GM18499 (cell line): ENCODE data around the gene TLCD3A.
"Not testable (repeated sequence)": the region's sequence is repeated elsewhere in the genome, so short reads cannot be mapped to it uniquely, and the experiment has no call there.

Experiments
- ATAC-seq: cut with Tn5 transposase; IDR thresholded peaks from one replicate; pipeline ENCODE4 v1.9.1; 2021; ENCODE audit warnings: moderate number of reproducible peaks; ENCODE audit not compliant: insufficient read depth, unreplicated experiment

The TLCD3A gene

GRCh38 chr17:746783-747629 lies 14.6 kb downstream of the TLCD3A start:
- no peak for ATAC-seq

DNA sequence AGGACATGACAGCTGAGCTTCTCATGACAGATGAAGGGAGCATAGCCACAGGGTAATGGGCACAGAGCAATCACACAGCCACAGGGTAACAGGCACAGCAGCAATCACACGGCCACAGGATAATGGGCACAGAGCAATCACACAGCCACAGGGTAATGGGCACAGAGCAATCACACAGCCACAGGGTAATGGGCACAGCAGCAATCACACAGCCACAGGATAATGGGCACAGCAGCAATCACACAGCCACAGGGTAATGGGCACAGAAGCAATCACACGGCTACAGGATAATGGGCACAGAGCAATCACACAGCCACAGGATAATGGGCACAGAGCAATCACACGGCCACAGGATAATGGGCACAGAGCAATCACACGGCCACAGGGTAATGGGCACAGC lies 16.2 kb downstream of the TLCD3A start:
- not testable (repeated sequence) for ATAC-seq

DNA sequence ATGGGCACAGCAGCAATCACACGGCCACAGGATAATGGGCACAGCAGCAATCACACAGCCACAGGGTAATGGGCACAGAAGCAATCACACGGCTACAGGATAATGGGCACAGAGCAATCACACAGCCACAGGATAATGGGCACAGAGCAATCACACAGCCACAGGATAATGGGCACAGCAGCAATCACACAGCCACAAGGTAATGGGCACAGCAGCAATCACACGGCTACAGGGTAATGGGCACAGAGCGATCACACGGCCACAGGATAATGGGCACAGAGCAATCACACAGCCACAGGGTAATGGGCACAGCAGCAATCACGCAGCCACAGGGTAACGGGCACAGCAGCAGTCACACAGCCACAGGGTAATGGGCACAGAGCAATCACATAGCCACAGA lies 17.0 kb downstream of the TLCD3A start:
- ATAC-seq: not testable (repeated sequence)

DNA sequence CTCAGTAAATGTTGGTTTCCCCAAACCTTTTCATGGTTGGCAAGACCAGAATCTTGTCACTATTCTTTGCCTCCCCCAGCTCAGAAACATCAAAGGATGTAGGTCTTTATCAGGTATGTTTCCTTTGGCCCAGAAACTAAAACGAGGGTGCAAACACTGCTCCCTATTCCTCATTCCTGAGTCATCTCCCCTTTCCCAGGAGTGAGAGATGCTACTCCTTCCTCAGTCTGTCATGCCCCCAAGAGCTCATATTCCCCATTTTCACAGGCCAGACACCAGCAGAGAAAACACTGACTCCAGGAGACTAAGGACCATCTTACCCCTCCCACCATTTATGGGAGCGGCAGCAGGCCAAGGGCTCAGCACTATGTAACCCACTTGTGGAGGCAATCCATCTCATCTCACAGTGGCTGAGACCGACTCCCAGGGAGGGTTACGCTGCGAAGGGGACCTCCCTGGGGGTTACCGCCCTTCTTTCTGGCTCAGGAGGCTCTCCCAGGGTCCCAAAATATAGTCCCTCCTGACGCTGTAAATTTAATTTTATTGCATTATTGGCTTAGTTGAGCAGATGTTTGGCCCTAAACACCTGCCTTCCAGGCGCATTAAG lies 18.1 kb downstream of the TLCD3A start:
- ATAC-seq: no peak

GRCh38 chr17:751269-752001 lies 19.0 kb downstream of the TLCD3A start:
- peak; percentile 16 for ATAC-seq

- ATAC-seq: peak; percentile 46
Observed at GRCh38 chr17:752002-752619, 19.7 kb downstream of the TLCD3A start, which contains the start of gene GEMIN4. Gene GEMIN4 (minus strand): TSS chr17:752264. CDS start chr17:752142, 122 bp downstream.

DNA sequence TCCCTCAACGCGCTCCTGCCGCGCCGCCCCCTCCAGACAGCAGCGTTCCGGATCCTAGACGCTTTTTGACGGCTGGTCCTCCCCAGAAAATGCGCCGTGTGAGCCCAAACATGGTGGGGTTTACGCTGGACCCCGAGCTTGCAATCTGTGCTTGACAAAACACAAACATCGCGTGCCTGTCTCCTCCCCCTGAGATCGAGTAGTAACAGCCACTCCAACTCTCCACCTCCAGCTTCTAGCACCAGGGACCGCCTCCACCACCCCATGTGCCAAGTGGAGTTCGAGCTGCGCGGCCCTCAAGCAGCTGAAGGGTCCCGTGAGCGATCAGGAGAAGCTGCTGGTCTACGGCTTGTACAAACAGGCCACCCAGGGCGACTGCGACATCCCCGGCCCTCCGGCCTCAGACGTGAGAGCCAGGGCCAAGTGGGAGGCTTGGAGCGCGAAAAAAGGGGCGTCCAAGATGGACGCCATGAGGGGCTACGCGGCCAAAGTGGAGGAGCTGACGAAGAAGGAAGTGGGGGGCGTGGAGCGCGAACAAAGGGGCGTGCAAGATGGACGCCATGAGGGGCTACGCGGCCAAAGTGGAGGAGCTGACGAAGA lies 20.3 kb downstream of the TLCD3A start:
- no peak for ATAC-seq

- ATAC-seq: no peak
Observed at GRCh38 chr17:753418-753817, 21.0 kb downstream of the TLCD3A start.

DNA sequence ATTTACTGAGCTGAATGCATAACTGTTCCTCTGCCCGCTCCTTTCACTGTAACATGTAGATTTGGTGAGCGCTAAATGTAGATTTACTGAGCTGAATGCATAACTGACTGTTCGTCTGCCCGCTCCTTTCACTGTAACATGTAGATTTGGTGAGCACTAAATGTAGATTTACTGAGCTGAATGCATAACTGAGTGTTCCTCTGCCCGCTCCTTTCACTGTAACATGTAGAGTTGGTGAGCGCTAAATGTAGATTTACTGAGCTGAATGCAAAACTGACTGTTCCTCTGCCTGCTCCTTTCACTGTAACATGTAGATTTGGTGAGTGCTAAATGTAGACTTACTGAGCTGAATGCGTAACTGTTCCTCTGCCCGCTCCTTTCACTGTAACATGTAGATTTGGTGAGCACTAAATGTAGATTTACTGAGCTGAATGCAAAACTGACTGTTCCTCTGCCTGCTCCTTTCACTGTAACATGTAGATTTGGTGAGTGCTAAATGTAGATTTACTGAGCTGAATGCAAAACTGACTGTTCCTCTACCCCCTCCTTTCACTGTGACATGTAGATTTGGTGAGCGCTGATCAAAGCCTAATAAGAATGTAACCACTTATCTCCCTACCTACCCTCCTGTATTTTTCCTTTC lies 23.0 kb downstream of the TLCD3A start:
- not testable (repeated sequence) for ATAC-seq

GRCh38 chr17:756010-756567 lies 23.7 kb downstream of the TLCD3A start:
- ATAC-seq: not testable (repeated sequence)

GRCh38 chr17:759964-760363 lies 27.6 kb downstream of the TLCD3A start:
- ATAC-seq: no peak

DNA sequence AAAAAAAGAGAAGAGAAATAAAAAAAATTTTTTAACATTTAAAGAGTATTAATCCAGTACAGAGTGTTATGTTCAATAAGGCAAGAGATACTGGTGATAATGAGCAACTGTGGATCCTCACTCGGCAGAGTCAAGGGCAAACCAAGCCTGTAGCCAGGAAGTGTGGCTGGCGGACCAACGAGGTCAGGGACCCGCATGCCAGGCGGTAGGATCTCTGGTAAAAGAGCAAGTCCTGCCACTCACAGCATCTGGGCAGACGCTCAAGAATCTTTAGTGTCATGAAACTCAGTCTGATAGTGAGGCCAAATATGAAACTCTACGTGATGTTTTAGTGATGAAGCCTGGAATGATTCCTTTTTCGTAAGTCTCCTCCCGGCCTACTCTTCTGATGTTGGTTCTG lies 28.0 kb downstream of the TLCD3A start:
- ATAC-seq: no peak

- ATAC-seq: no peak
Observed at GRCh38 chr17:767076-767475, 34.7 kb downstream of the TLCD3A start.

DNA sequence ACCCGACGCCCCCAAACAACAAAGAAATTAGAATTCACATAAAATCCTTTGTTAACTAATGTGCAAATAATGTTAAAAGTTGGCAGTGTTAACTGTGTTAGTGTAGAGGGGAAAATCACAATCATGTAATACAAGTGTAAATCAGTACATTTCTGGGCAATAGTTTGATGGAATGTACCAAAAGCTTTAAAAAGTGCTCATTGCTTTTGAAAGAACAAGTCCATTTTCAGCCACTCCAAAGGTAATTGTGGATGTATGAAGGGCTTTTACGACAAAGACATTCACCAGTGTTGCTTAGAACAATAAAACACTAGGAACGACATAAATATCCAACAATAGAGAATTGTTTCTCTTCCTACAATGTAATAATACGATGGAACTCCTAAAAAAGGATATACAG lies 40.6 kb downstream of the TLCD3A start:
- ATAC-seq: no peak

- no peak for ATAC-seq
Observed at GRCh38 chr17:773467-774312, 41.3 kb downstream of the TLCD3A start.

DNA sequence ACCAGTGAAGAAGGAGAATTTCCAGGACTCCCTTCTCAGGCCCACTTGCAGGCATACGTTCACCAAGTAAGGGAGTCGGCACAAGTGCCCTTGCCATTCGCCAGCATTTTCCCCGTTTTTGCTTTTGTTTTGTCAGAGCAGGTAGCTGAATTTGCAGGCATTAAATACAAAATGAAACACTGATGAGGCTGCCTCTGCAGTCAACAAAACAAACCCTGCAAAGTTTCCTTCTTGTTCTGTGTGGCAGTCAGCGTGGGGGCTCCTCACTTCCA lies 41.9 kb downstream of the TLCD3A start:
- no peak for ATAC-seq

- ATAC-seq: no peak
Observed at GRCh38 chr17:778096-778495, 45.7 kb downstream of the TLCD3A start.

- ATAC-seq: no peak
Observed at GRCh38 chr17:781805-782731, 49.7 kb downstream of the TLCD3A start, which contains the start of the genes GLOD4 and MRM3. Gene GLOD4 (minus strand): TSS chr17:782280. CDS start chr17:782255, 25 bp downstream. Gene MRM3 (plus strand): TSS chr17:782353. CDS start chr17:782379, 26 bp downstream.
